Measurements from ENCODE around the gene SLC25A28.

Gene SLC25A28

DNA sequence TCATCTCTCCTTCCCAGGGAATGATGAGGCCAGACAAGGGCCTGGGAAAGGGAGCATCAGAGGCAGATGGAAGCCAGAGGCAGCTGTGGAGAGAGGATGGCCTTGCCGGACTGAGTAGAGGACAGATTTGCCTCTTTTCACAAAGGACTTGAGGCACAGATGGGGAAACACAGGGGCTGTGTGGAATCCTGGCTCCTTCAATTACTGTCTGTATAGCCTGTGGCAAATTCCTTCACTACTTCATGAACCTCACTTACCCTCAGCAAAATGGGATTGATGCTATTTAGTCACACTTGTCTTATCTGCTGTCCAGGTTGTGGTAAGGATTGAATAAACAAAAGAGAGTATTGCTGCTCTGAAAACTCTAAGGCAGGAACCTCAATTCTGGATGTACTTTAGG is 40.3 kb downstream of the SLC25A28 start:
- DNase-seq = no peak

DNA sequence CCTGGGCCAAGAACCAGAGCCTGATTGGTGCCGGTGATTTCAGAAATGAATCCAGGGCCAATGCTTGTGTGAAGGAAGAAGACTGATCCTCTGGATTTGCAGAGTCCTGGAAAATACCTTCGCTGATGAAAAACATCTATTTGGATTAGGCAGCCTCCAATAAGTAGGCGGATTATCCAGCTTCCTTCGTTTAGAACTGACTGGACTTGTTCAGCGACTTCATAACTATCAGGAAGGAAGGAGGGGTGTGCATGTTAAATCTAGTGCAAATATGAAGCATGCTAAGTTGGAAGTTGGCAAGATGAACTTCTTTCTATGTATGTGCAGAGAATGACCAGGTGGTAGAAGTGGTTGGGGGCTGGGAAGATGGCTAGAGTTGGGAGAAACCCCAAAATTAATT is 46.4 kb downstream of the SLC25A28 start:
- DNase-seq = no peak

DNA sequence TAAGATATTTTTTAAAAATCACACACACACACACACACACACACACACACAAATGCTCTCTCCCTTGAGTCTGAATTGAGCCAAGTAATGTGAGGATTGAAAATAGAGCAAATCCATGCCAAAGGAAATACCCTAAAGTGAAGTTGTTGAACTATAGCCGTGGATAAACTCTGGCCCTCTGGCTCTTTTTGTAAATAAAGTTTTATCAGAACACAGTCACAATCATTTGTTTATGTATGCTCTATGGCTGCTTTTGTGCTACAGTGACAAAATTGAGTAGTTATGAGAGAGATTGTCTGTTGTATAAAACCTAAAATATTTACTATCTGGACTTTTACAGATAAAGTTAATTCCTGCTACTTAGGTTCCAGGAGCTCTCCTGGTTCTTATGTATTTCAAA is 48.4 kb downstream of the SLC25A28 start:
- DNase-seq = no peak

DNA sequence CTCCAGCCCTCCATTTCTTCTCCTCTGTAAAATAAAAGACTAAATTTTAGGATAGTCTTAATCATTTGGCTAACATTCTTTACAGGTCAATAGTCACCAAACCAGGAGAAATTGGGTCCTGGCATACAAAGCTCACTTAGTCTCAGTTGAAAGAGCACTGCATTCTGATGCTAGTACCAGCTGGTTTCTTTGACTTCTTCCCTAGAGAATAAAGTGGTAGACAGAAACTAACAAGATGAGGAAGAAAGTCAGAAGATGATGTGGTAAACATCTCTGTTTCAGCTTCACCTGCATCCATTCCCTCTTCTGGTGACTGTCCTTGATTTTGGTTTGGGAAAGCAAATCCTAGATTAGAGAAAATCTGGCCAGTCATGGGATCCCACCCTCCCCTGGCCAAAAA is 50.3 kb downstream of the SLC25A28 start:
- no peak for DNase-seq

DNA sequence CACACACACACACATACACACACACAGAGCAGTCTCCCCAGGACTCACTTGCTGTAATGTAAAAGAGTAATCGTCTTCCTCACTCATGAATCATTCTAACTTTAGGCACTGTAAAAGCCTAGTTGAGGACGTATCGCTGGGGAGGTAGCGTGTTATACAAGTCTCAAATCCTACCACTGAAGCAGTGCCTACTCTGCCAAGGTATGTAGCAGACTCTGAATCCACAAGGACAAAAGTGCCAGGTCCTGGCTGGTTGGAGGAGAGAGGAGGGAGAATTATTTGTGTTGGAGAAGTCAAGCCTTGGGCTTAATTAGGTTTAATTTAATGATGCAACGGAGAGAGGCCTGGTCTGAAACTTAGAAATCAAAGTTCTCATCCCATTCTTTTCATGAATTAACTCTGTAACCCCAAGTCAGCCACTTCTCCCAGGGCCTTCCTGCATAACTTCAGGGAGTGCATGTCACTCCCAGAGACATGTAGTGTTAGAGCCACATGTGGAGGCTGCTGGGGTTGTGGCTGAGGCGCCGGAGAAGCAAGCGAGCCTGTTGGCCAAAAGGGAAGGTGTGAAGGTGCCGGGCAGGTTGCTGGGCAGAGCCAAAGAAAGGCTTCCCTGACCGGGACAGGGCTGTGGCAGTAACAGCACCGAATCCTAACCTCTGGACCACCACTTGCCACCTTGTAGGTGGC is 50.8 kb downstream of the SLC25A28 start:
- no peak for DNase-seq

DNA sequence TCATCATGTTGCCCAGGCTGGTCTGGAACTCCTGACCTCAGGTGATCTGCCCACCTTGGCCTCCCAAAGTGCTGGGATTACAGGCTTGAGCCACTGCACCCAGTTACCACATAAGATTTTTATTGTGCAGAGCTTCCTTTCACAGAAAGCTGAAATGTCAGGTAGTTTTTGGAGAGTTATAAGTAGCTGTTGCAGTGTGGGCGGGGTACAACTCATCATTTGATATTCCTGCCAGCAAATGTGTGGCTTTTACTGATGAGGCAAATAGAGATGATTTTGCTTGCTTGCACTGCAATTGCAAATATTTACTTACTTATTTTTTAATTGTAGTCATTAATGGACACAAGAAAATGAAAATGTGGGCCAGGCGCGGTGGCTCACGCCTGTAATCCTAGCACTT is 55.1 kb downstream of the SLC25A28 start:
- DNase-seq = no peak

DNA sequence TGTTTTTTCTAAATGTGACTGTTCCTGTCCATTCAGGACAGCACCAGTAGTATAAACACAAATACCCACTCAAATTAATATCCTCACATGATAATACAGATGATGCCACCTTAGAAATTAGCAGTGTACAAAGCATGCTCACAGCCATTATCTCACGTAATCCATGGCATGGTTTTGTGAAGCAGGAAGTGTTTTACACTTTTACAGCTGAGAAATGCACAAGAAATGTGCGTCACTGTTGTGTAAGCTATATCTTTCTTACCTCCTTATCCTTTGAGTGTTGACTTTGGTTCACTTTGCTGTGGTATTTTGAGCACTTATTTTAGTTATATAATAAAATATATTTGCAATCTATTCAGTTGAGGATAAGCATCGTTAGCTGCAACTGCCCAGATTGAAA is 55.9 kb downstream of the SLC25A28 start:
- no peak for DNase-seq

DNA sequence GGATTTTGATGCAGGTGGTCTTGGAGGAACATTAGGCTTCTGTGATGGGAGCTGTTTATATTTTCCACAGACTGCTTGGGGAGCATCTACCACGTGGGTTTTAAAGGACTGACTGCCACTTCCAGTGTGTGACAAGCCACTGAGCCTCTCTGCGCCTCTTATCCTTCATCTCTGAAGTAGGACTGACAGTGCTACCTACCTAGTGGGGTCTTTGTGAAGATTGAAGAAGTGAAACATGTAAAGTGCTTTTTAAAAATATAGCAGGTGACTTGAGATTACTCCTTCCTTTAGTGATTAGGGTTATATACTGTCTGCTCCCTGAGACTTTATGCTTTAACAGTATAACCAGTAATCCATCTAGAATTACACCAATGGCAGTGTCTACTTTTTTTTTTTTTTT is 57.6 kb downstream of the SLC25A28 start:
- DNase-seq = no peak

All from stimulated activated naive CD4-positive, alpha-beta T cell treated with Interleukin-2 at 50 U/mL for 16 hours (primary cell).